K562 (cell line): ENCODE measurements around the gene C14orf180. TPM values are rescaled to one million over a fixed set of nuclear protein-coding genes. Genes with fewer than 3 reads are reported as not detected.

ENCODE experiments used
- ATAC-seq: fragments of 200-7000 bp; cut with Tn5 transposase; 3 replicates; pipeline ENCODE4 v1.9.1; 2020; ENCODE audit warnings: moderate library complexity
- BruUV-seq: library from RNA; stranded (reverse); fragments of 400-500 nt; replicated peaks from 2 replicates; lab custom pipeline; 2021; lab: Mats Ljungman, UMichigan
- CTCF ChIA-PET: fragments of 300-600 bp; formaldehyde crosslinking; extraction: SDS; loops from one replicate; lab custom pipeline; 2021; ENCODE audit warnings: low intra/inter-chr PET ratio; lab: Yijun Ruan, JAX
- POLR2A ChIA-PET: fragments of 300-600, 350-650 bp; sonication (Branson Sonifier 250); formaldehyde crosslinking; extraction: SDS; loops from one replicate; lab custom pipeline; 2021; ENCODE audit warnings: antibody characterized with exemption, inconsistent platforms; lab: Yijun Ruan, JAX
- DNase-seq, 4 experiments: peaks; one replicate each; pipeline versions ENCODE4 v3.0.0 to v3.0.0-alpha.2; 2011 to 2018; ENCODE audit warnings: low spot score in 3 of 4, mixed read lengths in 3 of 4; ENCODE audit errors: extremely low read depth in 1 of 4
- FAIRE-seq: peaks from 2 replicates; lab custom pipeline; 2011; peaks lifted over from hg19 to GRCh38; lab: Jason Lieb, UNC
- H2AFZ ChIP-seq: 2 replicates; pipeline ENCODE4 v1.6.0; 2011; ENCODE audit warnings: low read depth, low read length, control low read depth, inconsistent platforms
- H3K27ac ChIP-seq: fragments of 200-600 bp; 3 replicates; pipeline ENCODE4 v1.8.0; 2011; ENCODE audit warnings: low read depth, mild to moderate bottlenecking, control low read depth, inconsistent platforms, low read length, moderate library complexity, mixed read lengths; ENCODE audit errors: extremely low read depth
- H3K27me3 ChIP-seq, 2 experiments: fragments of 300-600 bp in 1 of 2; 2 replicates in 1 of 2; 3 replicates in 1 of 2; pipeline versions ENCODE4 v1.6.0 to v1.8.0; 2011; ENCODE audit warnings: inconsistent platforms in 2 of 2, low read length in 2 of 2, mild to moderate bottlenecking in 1 of 2, mixed read lengths in 1 of 2, moderate library complexity in 1 of 2; ENCODE audit not compliant: control insufficient read depth in 2 of 2, insufficient read depth in 2 of 2
- H3K36me3 ChIP-seq: fragments of 300-600 bp; 3 replicates; pipeline ENCODE4 v1.8.0; 2011; ENCODE audit warnings: mild to moderate bottlenecking, low read length, inconsistent platforms; ENCODE audit not compliant: control insufficient read depth, insufficient read depth
- H3K4me1 ChIP-seq, 2 experiments: fragments of 200-600 bp in 1 of 2; replicated peaks in 1 of 2; 2 replicates in 1 of 2; 3 replicates in 1 of 2; pipeline versions ENCODE4 v1.5.1 to v1.8.0; 2011; ENCODE audit warnings: inconsistent platforms in 2 of 2, low read length in 2 of 2, mild to moderate bottlenecking in 1 of 2, mixed read lengths in 1 of 2, moderate library complexity in 1 of 2; ENCODE audit not compliant: control insufficient read depth in 2 of 2, insufficient read depth in 2 of 2
- H3K4me2 ChIP-seq: 2 replicates; pipeline ENCODE4 v1.6.1; 2011; ENCODE audit warnings: low read length, control low read depth, inconsistent platforms, mixed read lengths; ENCODE audit not compliant: insufficient read depth
- H3K4me3 ChIP-seq: fragments of 200-600 bp; sonication (generic), shearing (Covaris generic); 2 replicates; pipeline ENCODE4 v1.5.1; 2016; ENCODE audit warnings: control low read depth, inconsistent platforms
- H3K79me2 ChIP-seq: fragments of 200-600 bp; 3 replicates; pipeline ENCODE4 v1.8.0; 2011; ENCODE audit warnings: low read length, inconsistent platforms; ENCODE audit not compliant: control insufficient read depth, insufficient read depth
- H3K9ac ChIP-seq, 2 experiments: 2 replicates each; pipeline versions ENCODE4 v1.6.0 to v1.6.1; 2011; ENCODE audit warnings: low read depth in 2 of 2, low read length in 2 of 2, control low read depth in 1 of 2, inconsistent platforms in 1 of 2, mild to moderate bottlenecking in 1 of 2, mixed read lengths in 1 of 2; ENCODE audit not compliant: insufficient read depth in 1 of 2
- H3K9me1 ChIP-seq: one replicate; pipeline ENCODE4 v1.6.0; 2011; ENCODE audit warnings: inconsistent platforms, mild to moderate bottlenecking, low read length, moderate library complexity; ENCODE audit not compliant: control insufficient read depth, insufficient read depth
- H3K9me3 ChIP-seq: replicated peaks from 2 replicates; pipeline ENCODE4 v1.5.1; 2011; ENCODE audit warnings: low read depth, low read length, inconsistent platforms; ENCODE audit not compliant: control insufficient read depth, insufficient read depth
- H4K20me1 ChIP-seq: replicated peaks from 2 replicates; pipeline ENCODE4 v1.6.1; 2011; ENCODE audit warnings: low read length, inconsistent platforms, mixed read lengths; ENCODE audit not compliant: control insufficient read depth, insufficient read depth
- GATAD2B ChIP-seq: fragments of 450-650 bp; IDR thresholded peaks from 2 replicates; pipeline ENCODE4 v1.6.1; 2017; ENCODE audit warnings: mild to moderate bottlenecking, borderline replicate concordance
- HDAC2 ChIP-seq: fragments of 450-650 bp; IDR thresholded peaks from 2 replicates; pipeline ENCODE4 v1.6.1; 2016; ENCODE audit warnings: mild to moderate bottlenecking
- HNRNPUL1 ChIP-seq: fragments of 200-400 bp; formaldehyde crosslinking; IDR thresholded peaks from 2 replicates; pipeline ENCODE4 v1.6.1; 2017; ENCODE audit warnings: low read length
- ILK ChIP-seq: fragments of 450-650 bp; IDR thresholded peaks from 2 replicates; pipeline ENCODE4 v1.6.1; 2016; ENCODE audit warnings: missing genetic modification characterization, low read depth, mild to moderate bottlenecking, missing compliant biosample characterization, moderate library complexity, borderline replicate concordance
- MEF2D ChIP-seq: conservative IDR thresholded peaks from 2 replicates; pipeline ENCODE4 v1.6.1; 2016; ENCODE audit warnings: low read depth, missing genetic modification characterization, missing compliant biosample characterization
- POLR3G ChIP-seq: IDR thresholded peaks from 2 replicates; pipeline ENCODE4 v1.6.1; 2011; ENCODE audit not compliant: insufficient read length, insufficient replicate concordance; ENCODE audit errors: extremely low read depth
- THRA ChIP-seq: fragments of 450-650 bp; IDR thresholded peaks from 2 replicates; pipeline ENCODE4 v1.6.1; 2017; ENCODE audit warnings: mild to moderate bottlenecking, moderate library complexity
- U2AF1 ChIP-seq: fragments of 200-400 bp; formaldehyde crosslinking; optimal IDR thresholded peaks from 2 replicates; pipeline ENCODE3; 2017; ENCODE audit warnings: mild to moderate bottlenecking, low read depth, low read length, moderate library complexity
- VEZF1 ChIP-seq: fragments of 200-800 bp; sonication (Bioruptor generic); IDR thresholded peaks from 2 replicates; pipeline ENCODE4 v1.6.1; 2017; ENCODE audit warnings: missing genetic modification characterization, missing compliant biosample characterization
- ZNF707 ChIP-seq: fragments of 250-450 bp; sonication (Bioruptor Pico); conservative IDR thresholded peaks from 2 replicates; pipeline ENCODE4 v1.8.0; 2022; ENCODE audit warnings: inconsistent platforms, mild to moderate bottlenecking, moderate library complexity
- WGBS: fragments of 100-300 bp; shearing (Covaris generic); methylation state at CpG from one replicate; pipeline ENCODE4 v1.1.6; 2016; ENCODE audit warnings: low coverage, mixed read lengths; ENCODE audit not compliant: insufficient coverage; ENCODE audit errors: missing lambda C conversion rate; 5-methylcytosine and 5-hydroxymethylcytosine counted together
- in situ Hi-C: fragments of 300-500 bp; cut with MboI; formaldehyde crosslinking; loops from 4 replicates; pipeline ENCODE4 v1.15.0; 2018; ENCODE audit warnings: inconsistent platforms, mixed read lengths
- intact Hi-C: fragments of 100-400 bp; cut with micrococcal nuclease; formaldehyde crosslinking; loops from 2 replicates; pipeline ENCODE4 v1.14.2; 2022
- polyA plus RNA-seq, 8 experiments: library from polyadenylated mRNA; depleted of rRNA in 4 of 8; stranded (reverse) in 5 of 8; unstranded in 3 of 8; fragments of >200 nt; fragmentation: Nextera tagmentation in 2 of 8; fragmentation: Illumina TruSeq in 1 of 8; extraction: Ambion mirVana in 2 of 8; extraction: Trizol in 1 of 8; gene quantifications; 2 replicates each; pipeline versions ENCODE4 v1.2.1 to v1.2.3, GENCODE V29; 2011 to 2014; ENCODE audit warnings: inconsistent platforms in 1 of 8, missing spikeins in 1 of 8
- total RNA-seq, 7 experiments: library from RNA; depleted of rRNA in 6 of 7; stranded (reverse); fragments of >200 nt in 6 of 7; fragmentation: Illumina TruSeq in 2 of 7; extraction: Trizol in 2 of 7; gene quantifications; 2 replicates each; pipeline versions ENCODE4 v1.2.1 to v1.2.3, GENCODE V29; 2011 to 2021; ENCODE audit warnings: low replicate concordance in 1 of 7

C14orf180 gene
- total and polyA plus RNA-seq, 9 of the 15 experiments (the other 6 are each of a cell fraction or from before 2014, with no cell fraction given): not detected

- intact Hi-C loops: no loop called here
- no peaks in the 10 kb centered on the region for H3K9me3 ChIP-seq
- no peak for ATAC-seq
- H3K36me3 ChIP-seq: no peaks in the 10 kb centered on the region
- H3K79me2 ChIP-seq: no peaks in the 10 kb centered on the region
- H4K20me1 ChIP-seq: no peaks in the 10 kb centered on the region; the same call in none of the 2 replicates
- no peak overlapping the region for H3K4me3 ChIP-seq
- no peak for FAIRE-seq
- 2% methylated on average over 21 of the region's 24 CpGs for WGBS
- CTCF ChIA-PET: no interaction called here
- in situ Hi-C loops: no loop called here
- DNase-seq: no peak
- H3K9me1 ChIP-seq: no peaks in the 10 kb centered on the region
- peaks cover 0 to 27% of the 10 kb centered on the region in 2 experiments; a peak in 4 of 5 replicates for H3K27me3 ChIP-seq
- no peaks in the 10 kb centered on the region for H3K4me1 ChIP-seq
- H2AFZ ChIP-seq: no peak overlapping the region
- POLR2A ChIA-PET: interaction anchor here (0.6 to 0.8 kb wide), 2 partner anchors 50 to 387 kb away, joined by 3 read pairs; no protein-coding TSS in a partner anchor
- H3K27ac ChIP-seq: no peak overlapping the region
- H3K4me2 ChIP-seq: no peak overlapping the region
- no peak overlapping the region for H3K9ac ChIP-seq
- BruUV-seq: no TSS peak
- TF ChIP-seq HDAC2 (no peak), GATAD2B (no peak), MEF2D (no peak), ILK (tag) (no peak), POLR3G (no peak), THRA (no peak), U2AF1 (no peak), HNRNPUL1 (no peak), VEZF1 (CRISPR knock-in tag) (no peak), ZNF707 (CRISPR knock-in tag) (no peak)
Observed at GRCh38 chr14:104545942-104546501, 33.5 kb upstream of the C14orf180 start.
